ENCODE data around the gene CDH20. TPM values are rescaled to one million over a fixed set of nuclear protein-coding genes. Genes with fewer than 3 reads are reported as not detected.

The CDH20 gene
- polyA plus RNA-seq, 1 experiment = not detected

- ChIA-PET CTCF (interaction anchor here (0.9 kb wide), 1 partner anchor 38 kb away, joined by 4 read pairs; no protein-coding TSS in a partner anchor), POLR2A (no interaction called here)
- H3K27me3 ChIP-seq (ENCODE audit: control insufficient read depth, insufficient read depth, low read length) = peaks cover 4% of the 10 kb centered on the region
- no peaks in the 10 kb centered on the region for H3K9me3 ChIP-seq (ENCODE audit: control insufficient read depth, insufficient read depth, low read length)
- H3K27ac ChIP-seq (ENCODE audit: low read depth, low read length) = no peak overlapping the region
- H3K4me3 ChIP-seq (ENCODE audit: low read depth, low read length) = no peak overlapping the region
- DNase-seq (ENCODE audit: low read depth, low spot score) = no peak
- no peak for TF ChIP-seq CTCF (IDR thresholded peaks at IDR 0.05; ENCODE audit: low read depth, low read length)
These were observed 210.3 kb downstream of the CDH20 start for GRCh38 chr18:61543518-61543917.

- no peaks in the 10 kb centered on the region for H3K9me3 ChIP-seq (ENCODE audit: control insufficient read depth, insufficient read depth, low read length)
- TF ChIP-seq CTCF (IDR thresholded peaks at IDR 0.05; ENCODE audit: low read depth, low read length) = no peak
- ChIA-PET CTCF (no interaction called here), POLR2A (no interaction called here)
- no peak overlapping the region for H3K27ac ChIP-seq (ENCODE audit: low read depth, low read length)
- DNase-seq (ENCODE audit: low read depth, low spot score) = no peak
- H3K27me3 ChIP-seq (ENCODE audit: control insufficient read depth, insufficient read depth, low read length) = peaks cover under 1% of the 10 kb centered on the region
- no peak overlapping the region for H3K4me3 ChIP-seq (ENCODE audit: low read depth, low read length)
These were observed 210.9 kb downstream of the CDH20 start for GRCh38 chr18:61544178-61544577.

GRCh38 chr18:61545281-61546245 is 212.3 kb downstream of the CDH20 start:
- no peaks in the 10 kb centered on the region for H3K9me3 ChIP-seq (ENCODE audit: control insufficient read depth, insufficient read depth, low read length)
- H3K27ac ChIP-seq (ENCODE audit: low read depth, low read length) = no peak overlapping the region
- no peak for DNase-seq (ENCODE audit: low read depth, low spot score)
- no peak for TF ChIP-seq CTCF (IDR thresholded peaks at IDR 0.05; ENCODE audit: low read depth, low read length)
- CTCF ChIA-PET = no interaction called here
- POLR2A ChIA-PET = no interaction called here
- H3K27me3 ChIP-seq (ENCODE audit: control insufficient read depth, insufficient read depth, low read length) = no peaks in the 10 kb centered on the region
- H3K4me3 ChIP-seq (ENCODE audit: low read depth, low read length) = no peak overlapping the region

- no peaks in the 10 kb centered on the region for H3K9me3 ChIP-seq (ENCODE audit: control insufficient read depth, insufficient read depth, low read length)
- POLR2A ChIA-PET = no interaction called here
- no peak overlapping the region for H3K27ac ChIP-seq (ENCODE audit: low read depth, low read length)
- TF ChIP-seq CTCF (IDR thresholded peaks at IDR 0.05; ENCODE audit: low read depth, low read length) = no peak
- no peaks in the 10 kb centered on the region for H3K27me3 ChIP-seq (ENCODE audit: control insufficient read depth, insufficient read depth, low read length)
- no peak overlapping the region for H3K4me3 ChIP-seq (ENCODE audit: low read depth, low read length)
- CTCF ChIA-PET = interaction anchor here (3.3 kb wide), 1 partner anchor 35 kb away, joined by 13 read pairs; no protein-coding TSS in a partner anchor
- DNase-seq (ENCODE audit: low read depth, low spot score) = peak; percentile 46
These were observed 213.4 kb downstream of the CDH20 start for GRCh38 chr18:61546590-61546989.

GRCh38 chr18:61549416-61549815 is 216.2 kb downstream of the CDH20 start:
- Histone ChIP-seq H3K9me3 (ENCODE audit: control insufficient read depth, insufficient read depth, low read length) (peaks cover 5% of the 10 kb centered on the region), H3K27me3 (ENCODE audit: control insufficient read depth, insufficient read depth, low read length) (no peaks in the 10 kb centered on the region), H3K27ac (ENCODE audit: low read depth, low read length) (no peak overlapping the region), H3K4me3 (ENCODE audit: low read depth, low read length) (no peak overlapping the region)
- ChIA-PET CTCF (interaction anchor here (1.2 to 4.3 kb wide), 5 partner anchors 32 to 582 kb away, joined by 3 to 23 read pairs (median 4); no protein-coding TSS in a partner anchor), POLR2A (no interaction called here)
- DNase-seq (ENCODE audit: low read depth, low spot score) = no peak
- no peak for TF ChIP-seq CTCF (IDR thresholded peaks at IDR 0.05; ENCODE audit: low read depth, low read length)
